Measurements from ENCODE around the gene ELFN1.
"Not testable (repeated sequence)": the region's sequence is repeated elsewhere in the genome, so short reads cannot be mapped to it uniquely, and the experiment has no call there.

ELFN1 gene

DNA sequence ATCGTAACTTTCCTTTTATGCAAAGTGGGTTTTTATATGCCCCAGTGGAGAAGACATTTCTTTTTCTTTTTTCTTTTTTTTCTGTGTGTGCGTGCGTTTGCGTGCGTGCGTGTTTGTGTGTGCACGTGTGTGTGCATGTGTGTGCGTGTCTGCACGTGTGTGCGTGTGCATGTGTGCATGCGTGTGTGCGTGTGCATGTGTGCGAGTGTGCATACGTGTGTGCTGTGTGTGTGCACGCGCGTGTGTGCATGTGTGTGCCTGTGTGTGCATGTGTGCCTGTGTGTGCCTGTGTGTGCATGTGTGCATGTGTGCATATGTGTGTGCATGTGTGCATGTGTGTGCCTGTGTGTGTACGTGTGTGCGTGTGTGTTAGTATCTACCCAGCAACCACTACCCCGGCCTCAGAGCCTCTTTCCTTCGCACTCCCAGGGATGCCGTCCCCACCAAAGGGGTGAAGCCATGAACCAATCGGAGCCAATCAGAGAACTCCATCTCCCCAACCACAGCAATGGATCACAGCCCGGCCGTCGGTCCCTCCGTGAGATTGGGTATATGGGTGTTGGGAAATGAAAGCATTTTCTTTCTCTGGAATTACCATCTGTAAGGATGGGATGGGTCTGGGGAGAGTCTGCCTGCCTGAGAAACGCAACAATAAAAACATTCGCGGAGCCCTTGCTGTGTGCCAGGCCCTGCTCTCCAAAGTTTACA is 92.3 kb downstream of the ELFN1 start:
- DNase-seq, result no peak

DNA sequence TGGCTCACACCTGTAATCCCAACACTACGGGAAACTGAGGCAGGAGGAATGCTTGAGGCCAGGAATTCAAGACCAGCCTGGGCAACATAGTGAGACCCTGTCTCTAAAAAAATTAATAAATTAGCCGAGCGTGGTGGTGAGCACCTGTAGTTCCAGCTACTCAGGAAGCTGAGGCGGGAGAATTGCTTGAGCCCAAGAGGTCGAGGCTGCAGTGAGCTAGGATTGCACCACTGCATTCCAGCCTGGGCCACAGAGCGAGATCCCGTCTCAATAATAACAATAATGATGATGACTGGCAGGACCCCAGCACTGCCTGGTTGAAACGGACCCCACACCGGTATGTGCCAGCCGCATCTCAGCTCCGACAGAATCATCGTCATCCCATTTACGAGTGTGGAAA is 93.0 kb downstream of the ELFN1 start:
- DNase-seq, result no peak

DNA sequence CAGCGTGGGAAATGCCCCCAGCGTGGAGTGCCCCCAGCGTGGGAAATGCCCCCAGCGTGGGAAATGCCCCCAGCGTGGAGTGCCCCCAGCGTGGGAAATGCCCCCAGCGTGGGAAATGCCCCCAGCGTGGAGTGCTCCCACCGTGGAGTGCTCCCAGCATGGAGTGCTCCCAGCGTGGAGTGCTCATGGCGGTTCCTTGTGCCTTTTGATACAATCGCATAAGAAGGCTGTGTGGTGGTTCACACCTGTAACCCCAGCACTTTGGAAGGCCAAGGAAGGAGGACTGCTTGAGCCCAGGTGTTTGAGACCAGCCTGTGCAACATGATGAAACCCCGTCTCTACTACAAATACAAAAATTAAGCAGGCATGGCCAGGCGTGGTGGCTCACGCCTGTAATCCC is 93.8 kb downstream of the ELFN1 start:
- not testable (repeated sequence) for DNase-seq

DNA sequence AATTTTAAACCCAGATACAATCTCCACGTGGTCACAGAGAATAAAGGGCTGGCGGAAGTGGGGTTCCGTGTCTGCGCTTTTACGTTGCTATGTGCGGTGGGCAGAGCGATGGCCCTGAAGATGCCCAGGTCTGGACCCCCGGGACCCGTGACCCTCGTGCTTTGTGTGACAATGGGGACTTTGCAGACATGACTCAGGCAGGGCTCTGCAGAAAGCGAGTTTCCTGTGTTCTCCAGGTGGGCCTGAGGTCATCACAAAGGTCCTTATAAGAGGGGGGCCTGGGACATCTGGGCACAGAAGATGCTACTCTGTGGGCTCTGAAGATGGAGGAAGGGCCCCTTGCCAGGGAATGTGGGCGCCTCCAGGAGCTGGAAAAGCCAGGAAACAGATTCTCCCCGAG is 95.3 kb downstream of the ELFN1 start:
- no peak for DNase-seq

DNA sequence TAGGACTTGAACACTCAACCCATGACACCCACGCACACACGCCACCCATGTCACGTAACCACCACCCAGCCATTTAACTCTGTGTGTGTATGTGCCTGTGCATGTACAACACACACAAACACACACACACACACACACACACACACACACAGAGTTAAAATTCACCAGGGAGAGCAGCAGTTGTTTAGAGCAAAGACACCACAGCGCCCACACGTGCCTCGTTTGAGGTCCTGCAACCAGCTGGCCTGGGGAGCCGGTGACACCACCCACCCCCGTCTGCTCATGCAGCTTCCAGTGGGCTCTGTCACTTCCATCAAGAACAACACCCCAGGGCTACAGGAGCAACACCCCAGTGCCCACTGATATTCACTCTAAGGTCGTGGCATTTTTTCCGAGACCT is 97.4 kb downstream of the ELFN1 start:
- no peak for DNase-seq

DNA sequence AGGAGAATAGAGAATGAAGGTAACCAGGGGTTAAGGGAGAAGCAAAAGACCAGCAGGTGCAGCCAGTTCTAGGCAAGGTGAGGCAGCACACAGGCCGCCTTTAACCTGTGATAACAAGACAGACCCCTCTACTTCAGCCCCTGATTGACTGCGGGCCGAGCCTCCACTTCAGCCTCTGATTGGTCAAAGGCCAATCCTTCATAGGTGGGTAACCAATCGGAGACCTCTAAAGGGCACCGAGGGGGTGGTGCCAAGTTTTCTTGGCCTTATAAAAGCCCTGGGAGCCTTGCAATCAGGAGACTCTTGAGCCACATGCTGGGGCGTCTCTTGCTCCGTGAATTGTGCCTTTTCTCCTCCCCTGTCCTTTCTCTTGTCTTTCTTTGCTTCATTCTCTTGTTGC is 98.8 kb downstream of the ELFN1 start:
- no peak for DNase-seq

DNA sequence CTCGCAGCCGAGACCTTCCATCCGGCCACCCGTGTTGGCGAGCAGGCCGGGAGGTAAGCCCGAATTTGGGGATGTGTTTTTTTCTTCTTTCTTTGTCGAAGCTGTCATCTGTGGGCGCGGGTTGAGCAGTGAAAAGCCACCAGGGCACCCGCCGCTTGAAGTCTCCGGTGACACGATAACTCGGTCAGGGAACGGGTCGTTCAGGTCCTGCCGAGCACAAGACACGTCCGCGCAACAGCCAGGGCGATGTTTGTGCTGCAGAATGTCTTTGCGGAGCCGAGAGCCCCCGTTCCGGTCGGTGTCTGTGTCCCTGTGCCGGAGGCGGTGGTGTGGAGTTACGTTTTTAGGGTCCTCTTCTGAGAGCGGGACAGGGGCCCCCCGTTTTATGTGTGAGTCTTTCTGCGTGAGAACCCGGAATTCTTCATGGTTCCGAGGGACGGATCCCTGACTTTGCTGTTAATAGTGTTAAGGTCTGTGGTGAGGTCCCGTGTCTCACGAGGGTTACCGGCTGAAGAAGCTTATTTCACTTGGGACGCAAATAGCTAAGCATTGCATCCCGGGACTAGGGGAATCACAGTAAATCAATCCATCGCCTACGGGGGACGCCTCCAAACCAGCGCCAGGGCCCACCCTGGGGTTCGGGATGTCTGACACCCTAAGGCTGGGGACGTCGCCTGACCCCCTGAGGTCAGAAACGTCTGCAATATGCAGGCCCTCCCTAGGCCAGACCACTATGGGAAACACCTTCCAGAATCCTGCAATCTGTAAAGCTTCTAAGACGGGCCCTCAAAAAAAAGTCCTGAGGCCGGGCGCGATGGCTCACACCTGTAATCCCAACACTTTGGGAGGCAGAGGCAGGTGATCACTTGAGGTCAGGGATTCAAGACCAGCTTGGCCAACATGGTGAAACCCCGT is 99.5 kb downstream of the ELFN1 start:
- no peak for DNase-seq

DNA sequence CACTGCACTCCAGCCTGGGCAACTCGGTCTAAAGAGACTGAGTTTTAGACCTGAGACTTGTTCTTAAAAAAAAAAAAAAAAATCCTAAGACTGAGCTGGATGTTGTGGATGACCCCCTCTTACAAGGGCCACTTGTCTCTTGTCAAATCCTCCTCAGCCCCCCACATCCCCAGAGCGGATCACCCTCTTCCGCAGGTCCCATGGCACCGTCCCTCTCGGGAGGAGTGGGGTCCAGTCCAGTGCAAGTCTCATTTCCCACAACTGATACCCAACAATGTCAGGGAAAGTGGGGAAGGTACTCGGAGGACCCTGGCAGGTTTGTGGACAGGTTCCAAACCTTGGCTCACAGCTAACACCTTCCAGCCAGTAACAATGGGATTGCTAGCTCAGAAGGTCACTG is 100.3 kb downstream of the ELFN1 start:
- DNase-seq, result no peak

DNA sequence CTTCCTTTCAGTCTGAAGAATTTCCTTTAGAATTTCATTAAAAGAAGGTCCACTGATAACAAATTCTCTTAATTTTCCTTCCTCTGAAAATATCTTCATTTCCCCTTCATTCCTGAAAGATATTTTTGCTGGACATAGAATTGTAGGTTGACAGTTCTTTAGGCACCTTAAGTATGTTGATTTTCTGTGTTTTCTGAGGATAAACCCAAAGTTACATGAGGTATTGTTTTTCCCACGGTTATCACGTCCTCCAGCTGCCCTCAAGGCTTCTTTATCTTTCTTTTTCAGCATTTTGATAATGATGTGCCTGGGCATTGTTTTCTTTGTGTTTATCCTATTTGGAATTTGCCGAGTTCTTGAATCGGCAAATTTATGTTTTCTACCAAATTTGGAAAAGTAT is 105.3 kb downstream of the ELFN1 start:
- DNase-seq, result no peak

DNA sequence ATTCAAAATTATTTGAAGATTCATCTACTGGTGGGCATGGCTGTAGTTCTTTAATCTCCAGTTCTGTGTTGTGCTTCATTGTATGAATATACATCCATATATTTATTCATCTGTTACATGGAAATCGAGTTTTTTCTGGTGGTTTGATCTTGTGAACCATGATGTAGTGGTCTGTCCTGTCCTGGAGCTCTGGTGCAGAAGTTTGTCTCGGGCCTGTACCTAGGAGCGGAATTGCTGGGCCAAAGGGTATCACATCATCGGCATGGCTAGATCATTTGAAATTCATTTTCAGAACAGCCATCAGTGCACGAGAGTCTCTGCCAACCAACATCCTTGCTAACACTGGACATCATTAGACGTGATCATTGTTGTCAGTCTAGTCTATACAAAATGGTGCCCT is 107.0 kb downstream of the ELFN1 start:
- DNase-seq, result no peak

DNA sequence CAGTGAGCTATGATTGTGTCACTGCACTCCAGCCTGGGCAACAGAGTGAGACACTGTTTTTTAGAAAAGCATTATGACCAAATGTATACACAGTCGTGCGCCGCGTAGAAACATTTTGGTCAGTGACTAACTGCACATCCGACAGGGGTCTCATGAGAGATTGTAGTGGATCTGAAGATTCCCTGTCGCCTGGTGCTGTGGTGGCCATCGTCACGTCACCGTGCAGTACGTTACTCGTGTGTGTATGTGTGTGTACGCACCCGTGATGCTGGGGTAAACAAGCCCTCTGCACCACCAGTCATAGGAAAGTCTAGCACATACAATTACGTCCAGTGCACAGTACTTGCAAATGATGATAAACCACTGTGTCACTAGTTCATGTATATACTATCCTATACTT is 109.4 kb downstream of the ELFN1 start:
- no peak for DNase-seq

DNA sequence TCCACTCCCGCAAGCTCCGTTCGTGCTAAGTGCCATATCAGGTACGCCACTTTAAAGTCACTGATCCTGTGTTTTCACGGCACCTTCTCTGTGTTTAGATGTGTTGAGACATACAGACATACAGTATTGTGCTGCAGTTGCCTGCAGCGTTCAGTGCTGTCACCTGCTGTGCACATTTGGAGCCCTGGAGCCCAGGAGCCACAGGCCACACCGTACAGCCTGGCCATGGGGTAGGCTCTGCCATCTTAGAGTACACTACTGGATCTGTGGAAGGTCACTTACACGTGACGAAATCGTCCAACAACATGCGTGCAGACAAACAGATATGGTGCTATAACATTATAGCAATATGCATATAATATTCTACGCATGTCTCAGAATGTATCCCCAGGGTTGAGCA is 111.3 kb downstream of the ELFN1 start:
- DNase-seq, result no peak

DNA sequence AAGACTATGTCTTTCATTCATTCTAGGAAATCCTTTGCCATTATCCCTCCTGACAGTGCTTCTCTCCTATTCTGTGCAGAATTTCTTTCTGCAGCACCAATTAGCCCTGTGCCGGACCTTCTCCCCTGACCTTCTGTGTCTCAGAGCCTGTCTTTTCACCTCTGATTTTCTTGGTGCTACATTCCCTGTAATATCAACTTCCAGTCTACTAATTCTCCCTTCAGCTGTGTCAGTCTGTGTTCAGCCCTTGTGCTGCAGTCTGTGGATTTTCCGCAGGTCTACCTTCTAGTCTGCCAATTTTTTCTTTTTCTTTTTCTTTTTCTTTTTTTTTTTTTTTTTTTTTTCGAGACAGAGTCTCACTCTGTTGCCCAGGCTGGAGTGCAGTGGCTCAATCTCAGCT is 115.8 kb downstream of the ELFN1 start:
- no peak for DNase-seq

DNA sequence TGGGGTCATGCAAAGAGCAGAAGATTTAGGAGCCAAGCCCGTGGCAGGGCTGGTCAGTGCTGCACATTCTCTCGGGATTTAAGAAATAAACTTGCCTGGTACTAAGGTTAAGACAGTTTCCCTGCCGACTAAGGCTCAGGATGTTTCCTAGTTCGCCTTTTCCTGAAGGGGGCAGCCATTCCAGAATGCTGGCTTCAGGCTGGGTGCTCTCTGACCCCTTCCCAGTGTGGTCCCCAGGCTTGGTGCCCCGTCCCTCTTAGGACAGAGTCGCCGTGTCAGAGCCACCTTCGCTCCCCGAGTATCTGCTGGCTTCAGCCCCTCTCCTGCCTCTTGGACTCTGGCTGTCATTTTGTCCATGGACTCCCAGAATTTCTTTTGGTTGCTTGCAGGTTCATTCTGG is 117.2 kb downstream of the ELFN1 start:
- no peak for DNase-seq

DNA sequence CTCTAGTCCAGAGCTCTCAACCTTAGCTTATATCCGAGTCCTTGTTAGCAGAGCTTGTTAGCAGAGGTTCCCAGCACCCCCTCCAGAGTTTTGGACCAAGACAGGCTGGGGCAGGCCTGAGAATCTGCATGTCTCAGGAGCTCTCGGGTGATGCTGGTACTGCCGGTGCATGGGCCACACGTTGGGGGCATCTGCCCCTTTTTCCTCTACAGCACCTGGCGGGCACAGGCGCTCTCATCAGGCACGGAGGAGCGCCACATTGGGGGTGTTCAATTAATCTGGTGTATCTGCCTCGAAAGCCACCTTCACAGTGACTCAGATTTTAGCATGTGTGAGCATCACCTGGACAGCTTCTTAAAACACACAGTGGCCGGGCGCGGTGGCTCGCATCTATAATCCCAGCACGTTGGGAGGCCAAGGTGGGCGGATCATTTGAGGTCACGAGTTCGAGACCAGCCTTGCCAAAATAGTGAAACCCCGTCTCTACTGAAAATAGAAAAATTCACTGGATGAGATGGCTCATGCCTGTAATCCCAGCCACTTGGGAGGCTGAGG is 117.7 kb downstream of the ELFN1 start:
- DNase-seq, result no peak

DNA sequence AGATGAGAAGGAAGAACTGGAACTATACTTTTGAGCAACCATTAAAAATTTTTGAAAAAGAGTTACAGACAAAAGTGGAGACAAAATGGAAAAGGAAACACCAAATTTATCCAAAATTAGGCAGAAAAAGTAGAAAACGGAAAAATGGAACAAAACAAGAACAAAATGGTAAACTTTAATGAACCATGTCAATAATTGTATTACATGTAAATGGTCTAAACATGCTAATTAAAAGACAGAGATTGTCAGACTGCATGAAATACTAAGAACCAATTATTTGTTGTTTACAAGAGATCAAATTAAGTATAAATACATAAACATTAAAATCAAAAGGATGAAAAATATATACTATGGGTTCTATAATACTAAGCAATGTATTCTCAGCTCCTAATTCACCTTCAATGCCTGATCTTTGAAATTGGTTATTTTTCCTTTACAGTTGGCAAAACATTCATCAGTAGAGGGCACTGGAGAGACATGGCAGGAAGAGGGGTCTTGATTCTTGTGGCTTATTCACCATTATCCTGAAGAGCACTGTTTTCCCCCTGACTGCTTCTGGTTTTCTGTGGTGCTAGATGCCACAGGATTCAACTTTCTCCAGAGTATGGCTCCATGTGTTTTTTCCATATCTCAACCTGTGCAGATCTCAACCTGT is 124.9 kb downstream of the ELFN1 start:
- DNase-seq, result no peak

Data from NCI-H2029 treated with DMSO at 0.1 percent for 48 hours (cell line).